Measurements from ENCODE around the gene LHX5. TPM values are rescaled to one million over a fixed set of nuclear protein-coding genes. Genes with fewer than 3 reads are reported as not detected.

Gene LHX5
- total and polyA plus RNA-seq, 10 donors: not detected

- Histone ChIP-seq H3K36me3 (no peaks in the 10 kb centered on the region), H3K27ac (no peak overlapping the region), H3K9me3 (peaks cover 0 to 7% (median 0%) of the 10 kb centered on the region in 8 donors), H3K27me3 (replicated peaks in 1 of 7) (peaks cover 0 to 100% (median 89%) of the 10 kb centered on the region in 7 donors), H3K4me3 (no peak overlapping the region), H3K4me1 (peaks cover 0 to 25% (median 1%) of the 10 kb centered on the region in 6 donors)
- intact Hi-C loops (cut with DNase I; ENCODE audit: low total_unique reads): no loop called here
- no peak for DNase-seq
- WGBS, 5 donors: 9 to 22% (median 12%) methylated on average over 30 to 41 of the region's 41 CpGs
- TF ChIP-seq POLR2AphosphoS5 (IDR thresholded peaks at IDR 0.05) (no peak), POLR2A (IDR thresholded peaks at IDR 0.05) (no peak), CTCF (IDR thresholded peaks at IDR 0.05 in 8 of 11, conservative IDR thresholded peaks at IDR 0.05 in 3 of 11) (no peak)
Measured at GRCh38 chr12:113478351-113479011, 6.8 kb upstream of the LHX5 start.

- Histone ChIP-seq H3K4me3 (no peak overlapping the region), H3K27me3 (replicated peaks in 1 of 7) (peaks cover 0 to 100% (median 94%) of the 10 kb centered on the region in 7 donors), H3K4me1 (peaks cover 0 to 25% (median 1%) of the 10 kb centered on the region in 6 donors), H3K9me3 (peaks cover 0 to 7% (median 0%) of the 10 kb centered on the region in 8 donors), H3K36me3 (no peaks in the 10 kb centered on the region), H3K27ac (no peak overlapping the region)
- no peak for DNase-seq
- no peak for TF ChIP-seq POLR2A (IDR thresholded peaks at IDR 0.05)
- TF ChIP-seq POLR2AphosphoS5 (IDR thresholded peaks at IDR 0.05): no peak
- TF ChIP-seq CTCF (IDR thresholded peaks at IDR 0.05 in 8 of 11, conservative IDR thresholded peaks at IDR 0.05 in 3 of 11): no peak
- intact Hi-C loops (cut with DNase I; ENCODE audit: low total_unique reads): no loop called here
- WGBS, 5 donors: 3 to 9% (median 6%) methylated on average over 3 of the region's 3 CpGs
Measured at GRCh38 chr12:113477842-113478215, 6.2 kb upstream of the LHX5 start.

- Histone ChIP-seq H3K4me1 (peaks cover 0 to 28% (median 2%) of the 10 kb centered on the region in 6 donors), H3K36me3 (no peaks in the 10 kb centered on the region), H3K27ac (no peak overlapping the region), H3K9me3 (peaks cover 0 to 7% (median 0%) of the 10 kb centered on the region in 8 donors), H3K27me3 (replicated peaks in 1 of 7) (peaks cover 0 to 100% (median 94%) of the 10 kb centered on the region in 7 donors), H3K4me3 (no peak overlapping the region)
- TF ChIP-seq CTCF (IDR thresholded peaks at IDR 0.05 in 8 of 11, conservative IDR thresholded peaks at IDR 0.05 in 3 of 11) (no peak), POLR2A (IDR thresholded peaks at IDR 0.05) (no peak)
- no peak for DNase-seq
- 1 to 7% (median 4%) methylated on average over 7 of the region's 7 CpGs for WGBS, 5 donors
- intact Hi-C loops (cut with DNase I; ENCODE audit: low total_unique reads): no loop called here
Measured at GRCh38 chr12:113477171-113477841, 5.6 kb upstream of the LHX5 start.

Data from spleen (tissue), 11 donors.